Measurements from ENCODE around the gene FHIT.

FHIT gene

GRCh38 chr3:60513241-60513640 is 738.0 kb downstream of the FHIT start:
- no peak overlapping the region for H3K4me3 ChIP-seq (ENCODE audit: low read depth in 1 of 2, low read length in 2 of 2)
- no peaks in the 10 kb centered on the region for H3K4me1 ChIP-seq (ENCODE audit: control insufficient read depth in 1 of 2, insufficient read depth in 2 of 2, low read length in 2 of 2)
- no peak overlapping the region for H3K27ac ChIP-seq (ENCODE audit: low read length)
- no peaks in the 10 kb centered on the region for H3K27me3 ChIP-seq (ENCODE audit: low read depth, low read length)
- no peaks in the 10 kb centered on the region for H3K36me3 ChIP-seq (ENCODE audit: control insufficient read depth in 1 of 2, insufficient read depth in 2 of 2, low read length in 2 of 2)
- no peaks in the 10 kb centered on the region for H3K9me3 ChIP-seq (ENCODE audit: control insufficient read depth in 1 of 2, low read length in 2 of 2)

GRCh38 chr3:60512506-60512905 is 738.7 kb downstream of the FHIT start:
- Histone ChIP-seq H3K36me3 (ENCODE audit: control insufficient read depth in 1 of 2, insufficient read depth in 2 of 2, low read length in 2 of 2) (no peaks in the 10 kb centered on the region), H3K9me3 (ENCODE audit: control insufficient read depth in 1 of 2, low read length in 2 of 2) (no peaks in the 10 kb centered on the region), H3K4me3 (ENCODE audit: low read depth in 1 of 2, low read length in 2 of 2) (no peak overlapping the region), H3K27ac (ENCODE audit: low read length) (no peak overlapping the region), H3K4me1 (ENCODE audit: control insufficient read depth in 1 of 2, insufficient read depth in 2 of 2, low read length in 2 of 2) (no peaks in the 10 kb centered on the region), H3K27me3 (ENCODE audit: low read depth, low read length) (no peaks in the 10 kb centered on the region)

- H3K36me3 ChIP-seq (ENCODE audit: control insufficient read depth in 1 of 2, insufficient read depth in 2 of 2, low read length in 2 of 2) = no peaks in the 10 kb centered on the region
- H3K4me3 ChIP-seq (ENCODE audit: low read depth in 1 of 2, low read length in 2 of 2) = no peak overlapping the region
- no peaks in the 10 kb centered on the region for H3K4me1 ChIP-seq (ENCODE audit: control insufficient read depth in 1 of 2, insufficient read depth in 2 of 2, low read length in 2 of 2)
- H3K27ac ChIP-seq (ENCODE audit: low read length) = no peak overlapping the region
- H3K9me3 ChIP-seq (ENCODE audit: control insufficient read depth in 1 of 2, low read length in 2 of 2) = peaks cover 0 to 3% of the 10 kb centered on the region in 2 donors
- H3K27me3 ChIP-seq (ENCODE audit: low read depth, low read length) = no peaks in the 10 kb centered on the region
Observed at GRCh38 chr3:60509471-60509870, 741.8 kb downstream of the FHIT start.

GRCh38 chr3:60504827-60505457 is 746.3 kb downstream of the FHIT start:
- Histone ChIP-seq H3K36me3 (ENCODE audit: control insufficient read depth in 1 of 2, insufficient read depth in 2 of 2, low read length in 2 of 2) (no peaks in the 10 kb centered on the region), H3K4me1 (ENCODE audit: control insufficient read depth in 1 of 2, insufficient read depth in 2 of 2, low read length in 2 of 2) (no peaks in the 10 kb centered on the region), H3K27ac (ENCODE audit: low read length) (no peak overlapping the region), H3K4me3 (ENCODE audit: low read depth in 1 of 2, low read length in 2 of 2) (no peak overlapping the region), H3K27me3 (ENCODE audit: low read depth, low read length) (no peaks in the 10 kb centered on the region), H3K9me3 (ENCODE audit: control insufficient read depth in 1 of 2, low read length in 2 of 2) (peaks cover 0 to 3% of the 10 kb centered on the region in 2 donors)

- Histone ChIP-seq H3K27me3 (ENCODE audit: low read depth, low read length) (no peaks in the 10 kb centered on the region), H3K27ac (ENCODE audit: low read length) (no peak overlapping the region), H3K4me3 (ENCODE audit: low read depth in 1 of 2, low read length in 2 of 2) (no peak overlapping the region), H3K9me3 (ENCODE audit: control insufficient read depth in 1 of 2, low read length in 2 of 2) (no peaks in the 10 kb centered on the region), H3K36me3 (ENCODE audit: control insufficient read depth in 1 of 2, insufficient read depth in 2 of 2, low read length in 2 of 2) (no peaks in the 10 kb centered on the region), H3K4me1 (ENCODE audit: control insufficient read depth in 1 of 2, insufficient read depth in 2 of 2, low read length in 2 of 2) (peaks cover 0 to 4% of the 10 kb centered on the region in 2 donors)
Observed at GRCh38 chr3:60501314-60501713, 749.9 kb downstream of the FHIT start.

GRCh38 chr3:60497902-60498301 is 753.4 kb downstream of the FHIT start:
- Histone ChIP-seq H3K9me3 (ENCODE audit: control insufficient read depth in 1 of 2, low read length in 2 of 2) (no peaks in the 10 kb centered on the region), H3K27me3 (ENCODE audit: low read depth, low read length) (no peaks in the 10 kb centered on the region), H3K36me3 (ENCODE audit: control insufficient read depth in 1 of 2, insufficient read depth in 2 of 2, low read length in 2 of 2) (no peaks in the 10 kb centered on the region)

GRCh38 chr3:60490992-60491391 is 760.3 kb downstream of the FHIT start:
- H3K36me3 ChIP-seq (ENCODE audit: control insufficient read depth in 1 of 2, insufficient read depth in 2 of 2, low read length in 2 of 2) = no peaks in the 10 kb centered on the region
- H3K9me3 ChIP-seq (ENCODE audit: control insufficient read depth in 1 of 2, low read length in 2 of 2) = no peaks in the 10 kb centered on the region
- H3K4me3 ChIP-seq (ENCODE audit: low read depth in 1 of 2, low read length in 2 of 2) = no peak overlapping the region
- no peaks in the 10 kb centered on the region for H3K27me3 ChIP-seq (ENCODE audit: low read depth, low read length)
- H3K27ac ChIP-seq (ENCODE audit: low read length) = no peak overlapping the region
- no peaks in the 10 kb centered on the region for H3K4me1 ChIP-seq (ENCODE audit: control insufficient read depth in 1 of 2, insufficient read depth in 2 of 2, low read length in 2 of 2)

More at GRCh38 chr3:60497902-60498301, 753.4 kb downstream of the FHIT start:
- no peak overlapping the region for H3K27ac ChIP-seq (ENCODE audit: low read length)
- H3K4me1 ChIP-seq (ENCODE audit: control insufficient read depth in 1 of 2, insufficient read depth in 2 of 2, low read length in 2 of 2) = peaks cover 0 to 4% of the 10 kb centered on the region in 2 donors
- no peak overlapping the region for H3K4me3 ChIP-seq (ENCODE audit: low read depth in 1 of 2, low read length in 2 of 2)

GRCh38 chr3:60475096-60475495 is 776.2 kb downstream of the FHIT start:
- Histone ChIP-seq H3K27me3 (ENCODE audit: low read depth, low read length) (no peaks in the 10 kb centered on the region), H3K36me3 (ENCODE audit: control insufficient read depth in 1 of 2, insufficient read depth in 2 of 2, low read length in 2 of 2) (no peaks in the 10 kb centered on the region), H3K4me3 (ENCODE audit: low read depth in 1 of 2, low read length in 2 of 2) (no peak overlapping the region), H3K27ac (ENCODE audit: low read length) (no peak overlapping the region), H3K9me3 (ENCODE audit: control insufficient read depth in 1 of 2, low read length in 2 of 2) (no peaks in the 10 kb centered on the region), H3K4me1 (ENCODE audit: control insufficient read depth in 1 of 2, insufficient read depth in 2 of 2, low read length in 2 of 2) (no peaks in the 10 kb centered on the region)

- H3K9me3 ChIP-seq (ENCODE audit: control insufficient read depth in 1 of 2, low read length in 2 of 2) = peaks cover 0 to 7% of the 10 kb centered on the region in 2 donors
- H3K4me1 ChIP-seq (ENCODE audit: control insufficient read depth in 1 of 2, insufficient read depth in 2 of 2, low read length in 2 of 2) = no peaks in the 10 kb centered on the region
- H3K36me3 ChIP-seq (ENCODE audit: control insufficient read depth in 1 of 2, insufficient read depth in 2 of 2, low read length in 2 of 2) = no peaks in the 10 kb centered on the region
- H3K27ac ChIP-seq (ENCODE audit: low read length) = no peak overlapping the region
- no peak overlapping the region for H3K4me3 ChIP-seq (ENCODE audit: low read depth in 1 of 2, low read length in 2 of 2)
- no peaks in the 10 kb centered on the region for H3K27me3 ChIP-seq (ENCODE audit: low read depth, low read length)
Observed at GRCh38 chr3:60469481-60469880, 781.8 kb downstream of the FHIT start.

GRCh38 chr3:60463685-60464084 is 787.6 kb downstream of the FHIT start:
- no peaks in the 10 kb centered on the region for H3K4me1 ChIP-seq (ENCODE audit: control insufficient read depth in 1 of 2, insufficient read depth in 2 of 2, low read length in 2 of 2)
- H3K27ac ChIP-seq (ENCODE audit: low read length) = no peak overlapping the region
- H3K36me3 ChIP-seq (ENCODE audit: control insufficient read depth in 1 of 2, insufficient read depth in 2 of 2, low read length in 2 of 2) = no peaks in the 10 kb centered on the region
- H3K27me3 ChIP-seq (ENCODE audit: low read depth, low read length) = no peaks in the 10 kb centered on the region
- peaks cover 0 to 7% of the 10 kb centered on the region in 2 donors for H3K9me3 ChIP-seq (ENCODE audit: control insufficient read depth in 1 of 2, low read length in 2 of 2)
- H3K4me3 ChIP-seq (ENCODE audit: low read depth in 1 of 2, low read length in 2 of 2) = no peak overlapping the region

- Histone ChIP-seq H3K36me3 (ENCODE audit: control insufficient read depth in 1 of 2, insufficient read depth in 2 of 2, low read length in 2 of 2) (no peaks in the 10 kb centered on the region), H3K27ac (ENCODE audit: low read length) (no peak overlapping the region), H3K27me3 (ENCODE audit: low read depth, low read length) (no peaks in the 10 kb centered on the region), H3K4me1 (ENCODE audit: control insufficient read depth in 1 of 2, insufficient read depth in 2 of 2, low read length in 2 of 2) (no peaks in the 10 kb centered on the region), H3K9me3 (ENCODE audit: control insufficient read depth in 1 of 2, low read length in 2 of 2) (no peaks in the 10 kb centered on the region), H3K4me3 (ENCODE audit: low read depth in 1 of 2, low read length in 2 of 2) (no peak overlapping the region)
Observed at GRCh38 chr3:60461267-60461666, 790.0 kb downstream of the FHIT start.

GRCh38 chr3:60456180-60456579 is 795.1 kb downstream of the FHIT start:
- Histone ChIP-seq H3K36me3 (ENCODE audit: control insufficient read depth in 1 of 2, insufficient read depth in 2 of 2, low read length in 2 of 2) (no peaks in the 10 kb centered on the region), H3K27ac (ENCODE audit: low read length) (no peak overlapping the region), H3K9me3 (ENCODE audit: control insufficient read depth in 1 of 2, low read length in 2 of 2) (no peaks in the 10 kb centered on the region), H3K27me3 (ENCODE audit: low read depth, low read length) (no peaks in the 10 kb centered on the region), H3K4me1 (ENCODE audit: control insufficient read depth in 1 of 2, insufficient read depth in 2 of 2, low read length in 2 of 2) (no peaks in the 10 kb centered on the region), H3K4me3 (ENCODE audit: low read depth in 1 of 2, low read length in 2 of 2) (no peak overlapping the region)
